GM13976 (cell line): ENCODE measurements around the gene SMPX.

Experiments
- DNase-seq: peaks from one replicate; pipeline ENCODE4 v3.0.0; 2012; ENCODE audit warnings: low spot score
- in situ Hi-C: fragments of 300-500 bp; cut with MboI; formaldehyde crosslinking; loops from one replicate; pipeline ENCODE4 v1.12.0; 2022; ENCODE audit warnings: low sequenced_read_pairs, mixed read lengths, inconsistent platforms; ENCODE audit not compliant: unreplicated experiment
- TF ChIP-seq, protein P1 (sequence below): IDR thresholded peaks from 2 replicates; pipeline ENCODE4 v1.5.1; 2012; ENCODE audit warnings: borderline replicate concordance, mild to moderate bottlenecking; ENCODE audit not compliant: insufficient read depth; ENCODE audit errors: extremely low read depth, missing control alignments, control extremely low read depth

SMPX gene

DNA sequence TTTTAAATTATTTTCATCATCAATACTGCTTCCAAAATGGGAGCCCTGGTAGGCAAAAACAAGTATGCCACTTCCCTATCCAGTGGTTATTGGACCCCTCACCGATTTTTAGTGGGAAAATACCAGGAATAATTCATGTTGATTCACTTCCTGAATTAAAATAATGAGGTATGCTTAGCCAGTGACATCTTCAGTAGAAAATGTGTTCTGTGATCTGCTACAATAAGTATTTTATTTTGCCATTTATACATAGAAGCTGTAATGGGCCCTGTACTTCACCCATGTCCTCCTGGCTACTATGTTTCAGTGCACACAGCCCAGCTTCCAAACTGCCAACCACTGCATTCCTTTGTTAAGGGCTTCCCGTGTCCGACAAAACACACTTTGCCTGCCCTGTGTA, 58.8 kb downstream of the SMPX start:
- in situ Hi-C loops: no loop called here
- TF ChIP-seq, protein P1, sequence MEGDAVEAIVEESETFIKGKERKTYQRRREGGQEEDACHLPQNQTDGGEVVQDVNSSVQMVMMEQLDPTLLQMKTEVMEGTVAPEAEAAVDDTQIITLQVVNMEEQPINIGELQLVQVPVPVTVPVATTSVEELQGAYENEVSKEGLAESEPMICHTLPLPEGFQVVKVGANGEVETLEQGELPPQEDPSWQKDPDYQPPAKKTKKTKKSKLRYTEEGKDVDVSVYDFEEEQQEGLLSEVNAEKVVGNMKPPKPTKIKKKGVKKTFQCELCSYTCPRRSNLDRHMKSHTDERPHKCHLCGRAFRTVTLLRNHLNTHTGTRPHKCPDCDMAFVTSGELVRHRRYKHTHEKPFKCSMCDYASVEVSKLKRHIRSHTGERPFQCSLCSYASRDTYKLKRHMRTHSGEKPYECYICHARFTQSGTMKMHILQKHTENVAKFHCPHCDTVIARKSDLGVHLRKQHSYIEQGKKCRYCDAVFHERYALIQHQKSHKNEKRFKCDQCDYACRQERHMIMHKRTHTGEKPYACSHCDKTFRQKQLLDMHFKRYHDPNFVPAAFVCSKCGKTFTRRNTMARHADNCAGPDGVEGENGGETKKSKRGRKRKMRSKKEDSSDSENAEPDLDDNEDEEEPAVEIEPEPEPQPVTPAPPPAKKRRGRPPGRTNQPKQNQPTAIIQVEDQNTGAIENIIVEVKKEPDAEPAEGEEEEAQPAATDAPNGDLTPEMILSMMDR: no peak
- no peak for DNase-seq

DNA sequence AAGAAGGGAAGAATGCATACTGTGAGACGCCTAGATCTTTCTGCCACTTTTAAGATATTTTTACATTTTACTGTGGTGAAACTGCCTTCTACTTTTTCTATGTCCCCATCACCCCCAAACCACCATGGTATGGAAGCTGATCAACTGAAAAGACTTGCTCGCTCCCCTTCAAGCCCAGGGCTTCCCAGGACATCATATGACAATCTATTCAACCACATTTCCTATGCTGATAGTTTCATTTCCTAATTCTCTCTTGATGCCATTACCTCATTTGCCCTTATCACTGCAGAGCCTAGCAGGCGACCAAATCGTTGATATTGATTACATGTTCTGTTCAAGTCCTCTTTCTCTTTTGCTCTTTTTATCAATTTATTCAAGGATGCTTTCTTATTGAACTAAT, 59.6 kb downstream of the SMPX start:
- TF ChIP-seq, protein P1: no peak
- DNase-seq: no peak
- in situ Hi-C loops: no loop called here

- in situ Hi-C loops: no loop called here
- TF ChIP-seq, protein P1: no peak
- DNase-seq: no peak
These were observed 66.4 kb downstream of the SMPX start for GRCh38 chrX:21691512-21692018.

DNA sequence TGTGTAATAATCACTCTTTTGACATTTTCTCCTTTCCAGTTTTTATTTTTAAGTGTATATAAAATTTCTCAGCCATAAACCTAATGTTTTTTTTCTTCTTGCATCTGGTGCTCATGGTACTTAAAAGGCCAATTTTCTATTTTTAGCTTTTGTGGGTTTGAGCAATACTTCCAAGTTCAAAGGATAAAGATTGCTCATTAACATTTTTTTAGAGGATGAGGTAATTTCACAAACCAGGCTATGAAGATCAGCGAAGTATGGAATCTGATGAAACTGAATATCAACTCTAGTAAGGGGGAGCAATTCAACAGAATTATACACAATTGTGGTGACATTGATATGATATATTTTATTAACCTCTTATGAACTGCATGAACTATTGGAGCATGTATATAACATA, 74.0 kb downstream of the SMPX start:
- DNase-seq: no peak
- in situ Hi-C loops: no loop called here
- TF ChIP-seq, protein P1: no peak

- no peak for DNase-seq
- TF ChIP-seq, protein P1: no peak
- in situ Hi-C loops: no loop called here
These were observed 79.8 kb downstream of the SMPX start for GRCh38 chrX:21678048-21678612.

- in situ Hi-C loops: no loop called here
- DNase-seq: no peak
- TF ChIP-seq, protein P1: no peak
These were observed 82.0 kb downstream of the SMPX start for GRCh38 chrX:21675931-21676330.
